SK-N-MC (cell line): ENCODE results near the gene SNX8.

ENCODE experiments used
- EZH2 ChIP-seq: fragments of 200-600 bp; sonication (generic); IDR thresholded peaks from one replicate; pipeline ENCODE4 v1.6.1; 2017; ENCODE audit warnings: antibody characterized with exemption
- POLR2AphosphoS5 ChIP-seq: IDR thresholded peaks from 2 replicates; pipeline ENCODE4 v1.6.1; 2012; ENCODE audit warnings: mild to moderate bottlenecking, low read depth, low read length, borderline replicate concordance

GRCh38 chr7:2279896-2280295 is 34.3 kb downstream of the SNX8 start:
- TF ChIP-seq EZH2 (no peak), POLR2AphosphoS5 (no peak)
